Liver (tissue), 9 donors: ENCODE measurements around the gene DCT. TPM values are rescaled to one million over a fixed set of nuclear protein-coding genes. Genes with fewer than 3 reads are reported as not detected.

Experiments
- DNase-seq: peaks from one replicate; pipeline ENCODE4 v3.0.0-alpha.2; 2017; ENCODE audit warnings: low spot score
- H3K27ac ChIP-seq, 2 donors: one replicate each; pipeline ENCODE4 v1.7.0; 2013; ENCODE audit warnings: inconsistent platforms in 2 of 2, low read length in 2 of 2, control low read depth in 1 of 2, low read depth in 1 of 2, mild to moderate bottlenecking in 1 of 2
- H3K27me3 ChIP-seq, 4 donors: one replicate each; pipeline versions ENCODE4 v1.6.1 to v1.7.0; 2013; ENCODE audit warnings: low read length in 3 of 4, inconsistent platforms in 1 of 4, mild to moderate bottlenecking in 1 of 4, moderate library complexity in 1 of 4; ENCODE audit not compliant: control insufficient read depth in 4 of 4, insufficient read depth in 4 of 4
- H3K36me3 ChIP-seq, 4 donors: one replicate each; pipeline versions ENCODE4 v1.6.1 to v1.7.0; 2013; ENCODE audit warnings: low read length in 3 of 4, mild to moderate bottlenecking in 3 of 4, low read depth in 1 of 4, moderate library complexity in 1 of 4; ENCODE audit not compliant: control insufficient read depth in 4 of 4, insufficient read depth in 3 of 4
- H3K4me1 ChIP-seq, 4 donors: one replicate each; pipeline versions ENCODE4 v1.6.1 to v1.7.0; 2013; ENCODE audit warnings: low read length in 3 of 4, mild to moderate bottlenecking in 3 of 4, moderate library complexity in 1 of 4; ENCODE audit not compliant: control insufficient read depth in 4 of 4, insufficient read depth in 4 of 4
- H3K4me3 ChIP-seq, 3 donors: one replicate each; pipeline versions ENCODE4 v1.6.1 to v1.7.0; 2013; ENCODE audit warnings: low read length in 3 of 3, control low read depth in 1 of 3, low read depth in 1 of 3, mild to moderate bottlenecking in 1 of 3
- H3K9ac ChIP-seq, 2 donors: one replicate each; pipeline ENCODE4 v1.7.0; 2013; ENCODE audit warnings: low read length in 2 of 2, mild to moderate bottlenecking in 2 of 2, moderate library complexity in 2 of 2, control low read depth in 1 of 2, low read depth in 1 of 2
- H3K9me3 ChIP-seq, 4 donors: one replicate each; pipeline versions ENCODE4 v1.6.1 to v1.7.0; 2013; ENCODE audit warnings: low read length in 3 of 4; ENCODE audit not compliant: control insufficient read depth in 4 of 4
- EGR1 ChIP-seq, 2 donors: IDR thresholded peaks; 2 replicates each; pipeline ENCODE4 v1.6.1; 2016 to 2018; ENCODE audit warnings: antibody characterized with exemption in 2 of 2, low read depth in 2 of 2
- FOXA1 ChIP-seq: IDR thresholded peaks from 2 replicates; pipeline ENCODE4 v1.6.1; 2016; ENCODE audit warnings: antibody characterized with exemption
- FOXA2 ChIP-seq: IDR thresholded peaks from 2 replicates; pipeline ENCODE4 v1.6.1; 2016; ENCODE audit warnings: antibody characterized with exemption
- GABPA ChIP-seq, 2 donors: IDR thresholded peaks in 1 of 2; conservative IDR thresholded peaks in 1 of 2; 2 replicates each; pipeline ENCODE4 v1.6.1; 2016; ENCODE audit warnings: antibody characterized with exemption in 2 of 2, mild to moderate bottlenecking in 1 of 2, moderate library complexity in 1 of 2
- HNF4A ChIP-seq, 2 donors: conservative IDR thresholded peaks; 2 replicates each; pipeline ENCODE4 v1.6.1; 2016; ENCODE audit warnings: antibody characterized with exemption in 2 of 2, mild to moderate bottlenecking in 2 of 2
- HNF4G ChIP-seq: IDR thresholded peaks from 2 replicates; pipeline ENCODE4 v1.6.1; 2016; ENCODE audit warnings: antibody characterized with exemption
- JUND ChIP-seq, 2 donors: IDR thresholded peaks; 2 replicates each; pipeline ENCODE4 v1.6.1; 2016; ENCODE audit warnings: antibody characterized with exemption in 2 of 2
- NR2F2 ChIP-seq: IDR thresholded peaks from 2 replicates; pipeline ENCODE4 v1.6.1; 2016; ENCODE audit warnings: antibody characterized with exemption
- RAD21 ChIP-seq, 2 donors: IDR thresholded peaks; 2 replicates each; pipeline ENCODE4 v1.6.1; 2016; ENCODE audit warnings: antibody characterized with exemption in 2 of 2, mild to moderate bottlenecking in 2 of 2
- RXRA ChIP-seq, 2 donors: IDR thresholded peaks; 2 replicates each; pipeline ENCODE4 v1.6.1; 2017 to 2018; ENCODE audit warnings: antibody characterized with exemption in 2 of 2, mild to moderate bottlenecking in 1 of 2
- SP1 ChIP-seq: IDR thresholded peaks from 2 replicates; pipeline ENCODE4 v1.6.1; 2018; ENCODE audit warnings: antibody characterized with exemption, mild to moderate bottlenecking
- TAF1 ChIP-seq: conservative IDR thresholded peaks from 2 replicates; pipeline ENCODE4 v1.6.1; 2016; ENCODE audit warnings: antibody characterized with exemption, mild to moderate bottlenecking
- YY1 ChIP-seq: IDR thresholded peaks from 2 replicates; pipeline ENCODE4 v1.6.1; 2016; ENCODE audit warnings: antibody characterized with exemption, mild to moderate bottlenecking
- WGBS: extraction: QIAGEN DNeasy Blood & Tissue Kit; methylation state at CpG from one replicate; pipeline ENCODE4 v1.1.7; 2013; 5-methylcytosine and 5-hydroxymethylcytosine counted together
- polyA plus RNA-seq, 2 donors: library from polyadenylated mRNA; stranded (reverse) in 1 of 2; unstranded in 1 of 2; fragments of 200-250 nt in 1 of 2; fragments of >200 nt in 1 of 2; fragmentation: Nextera tagmentation in 1 of 2; extraction: Ambion mirVana in 1 of 2; gene quantifications; one replicate each; pipeline versions ENCODE4 v1.2.1 to v1.2.3, GENCODE V29; 2013 to 2015
- total RNA-seq, 2 donors: library from RNA; depleted of rRNA; stranded (reverse); fragments of >200 nt; gene quantifications; one replicate each; pipeline ENCODE4 v1.2.3, GENCODE V29; 2014
- TF ChIP-seq, protein P1 (sequence below): IDR thresholded peaks from 2 replicates; pipeline ENCODE4 v1.6.1; 2016; ENCODE audit warnings: antibody characterized with exemption
- TF ChIP-seq, protein P2 (sequence below): fragments of 150-350 bp; IDR thresholded peaks from 2 replicates; pipeline ENCODE4 v1.5.1; 2017; ENCODE audit warnings: improper control_type of control experiment, low read depth, low read length; ENCODE audit not compliant: missing input control
- TF ChIP-seq, protein P3 (sequence below): IDR thresholded peaks from 2 replicates; pipeline ENCODE4 v1.6.1; 2016; ENCODE audit warnings: antibody characterized with exemption
- TF ChIP-seq, protein P4 (sequence below): IDR thresholded peaks from 2 replicates; pipeline ENCODE4 v1.6.1; 2016; ENCODE audit warnings: antibody characterized with exemption
- TF ChIP-seq, protein P5 (sequence below): IDR thresholded peaks from 2 replicates; pipeline ENCODE4 v1.6.1; 2016; ENCODE audit warnings: antibody characterized with exemption, mild to moderate bottlenecking
- donor health status: healthy.
- donor health status: healthy.
- donor health status: healthy.
- donor health status: healthy.
- donor health status: healthy.

The DCT gene
- total and polyA plus RNA-seq, 4 donors = 0.08 to 0.19 TPM; not detected in 2

DNA sequence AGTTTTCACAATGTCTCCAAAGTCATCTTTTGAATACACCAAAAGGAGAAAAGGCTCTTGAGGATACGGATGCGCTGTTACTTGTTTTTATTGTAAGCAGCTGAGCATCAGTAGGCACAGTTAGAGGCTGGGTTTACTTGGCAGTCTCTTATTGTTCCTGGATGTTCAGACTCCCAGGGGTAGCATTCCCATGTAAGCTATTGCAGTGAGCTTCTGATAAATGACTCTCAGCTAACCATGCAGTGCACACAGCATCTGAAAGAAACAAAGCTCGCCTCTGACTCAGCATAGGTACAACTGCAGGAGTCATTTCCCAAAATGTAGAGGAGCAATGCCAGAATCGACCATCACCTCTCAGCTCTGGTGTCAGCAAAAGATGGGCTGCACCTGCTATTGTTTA, 84.8 kb downstream of the DCT start:
- WGBS = 92% methylated on average over 4 of the region's 4 CpGs
- no peak overlapping the region for H3K9ac ChIP-seq
- H3K27ac ChIP-seq = no peak overlapping the region
- no peak for TF ChIP-seq JUND (IDR thresholded peaks at IDR 0.05)
- TF ChIP-seq RAD21 (IDR thresholded peaks at IDR 0.05) = no peak
- no peak for TF ChIP-seq HNF4A (conservative IDR thresholded peaks at IDR 0.05)
- TF ChIP-seq, protein P1, sequence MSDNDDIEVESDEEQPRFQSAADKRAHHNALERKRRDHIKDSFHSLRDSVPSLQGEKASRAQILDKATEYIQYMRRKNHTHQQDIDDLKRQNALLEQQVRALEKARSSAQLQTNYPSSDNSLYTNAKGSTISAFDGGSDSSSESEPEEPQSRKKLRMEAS = no peak
- TF ChIP-seq, protein P2, sequence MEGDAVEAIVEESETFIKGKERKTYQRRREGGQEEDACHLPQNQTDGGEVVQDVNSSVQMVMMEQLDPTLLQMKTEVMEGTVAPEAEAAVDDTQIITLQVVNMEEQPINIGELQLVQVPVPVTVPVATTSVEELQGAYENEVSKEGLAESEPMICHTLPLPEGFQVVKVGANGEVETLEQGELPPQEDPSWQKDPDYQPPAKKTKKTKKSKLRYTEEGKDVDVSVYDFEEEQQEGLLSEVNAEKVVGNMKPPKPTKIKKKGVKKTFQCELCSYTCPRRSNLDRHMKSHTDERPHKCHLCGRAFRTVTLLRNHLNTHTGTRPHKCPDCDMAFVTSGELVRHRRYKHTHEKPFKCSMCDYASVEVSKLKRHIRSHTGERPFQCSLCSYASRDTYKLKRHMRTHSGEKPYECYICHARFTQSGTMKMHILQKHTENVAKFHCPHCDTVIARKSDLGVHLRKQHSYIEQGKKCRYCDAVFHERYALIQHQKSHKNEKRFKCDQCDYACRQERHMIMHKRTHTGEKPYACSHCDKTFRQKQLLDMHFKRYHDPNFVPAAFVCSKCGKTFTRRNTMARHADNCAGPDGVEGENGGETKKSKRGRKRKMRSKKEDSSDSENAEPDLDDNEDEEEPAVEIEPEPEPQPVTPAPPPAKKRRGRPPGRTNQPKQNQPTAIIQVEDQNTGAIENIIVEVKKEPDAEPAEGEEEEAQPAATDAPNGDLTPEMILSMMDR = no peak
- no peak for TF ChIP-seq NR2F2
- no peak for TF ChIP-seq TAF1
- no peak for TF ChIP-seq RXRA (IDR thresholded peaks at IDR 0.05)
- TF ChIP-seq, protein P3, sequence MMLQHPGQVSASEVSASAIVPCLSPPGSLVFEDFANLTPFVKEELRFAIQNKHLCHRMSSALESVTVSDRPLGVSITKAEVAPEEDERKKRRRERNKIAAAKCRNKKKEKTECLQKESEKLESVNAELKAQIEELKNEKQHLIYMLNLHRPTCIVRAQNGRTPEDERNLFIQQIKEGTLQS = no peak
- no peak for TF ChIP-seq YY1
- no peak for TF ChIP-seq GABPA (IDR thresholded peaks at IDR 0.05 in 1 of 2, conservative IDR thresholded peaks at IDR 0.05 in 1 of 2)
- no peak for TF ChIP-seq HNF4G
- TF ChIP-seq FOXA1 = no peak
- TF ChIP-seq FOXA2 = no peak
- no peak for TF ChIP-seq SP1
- TF ChIP-seq, protein P4, sequence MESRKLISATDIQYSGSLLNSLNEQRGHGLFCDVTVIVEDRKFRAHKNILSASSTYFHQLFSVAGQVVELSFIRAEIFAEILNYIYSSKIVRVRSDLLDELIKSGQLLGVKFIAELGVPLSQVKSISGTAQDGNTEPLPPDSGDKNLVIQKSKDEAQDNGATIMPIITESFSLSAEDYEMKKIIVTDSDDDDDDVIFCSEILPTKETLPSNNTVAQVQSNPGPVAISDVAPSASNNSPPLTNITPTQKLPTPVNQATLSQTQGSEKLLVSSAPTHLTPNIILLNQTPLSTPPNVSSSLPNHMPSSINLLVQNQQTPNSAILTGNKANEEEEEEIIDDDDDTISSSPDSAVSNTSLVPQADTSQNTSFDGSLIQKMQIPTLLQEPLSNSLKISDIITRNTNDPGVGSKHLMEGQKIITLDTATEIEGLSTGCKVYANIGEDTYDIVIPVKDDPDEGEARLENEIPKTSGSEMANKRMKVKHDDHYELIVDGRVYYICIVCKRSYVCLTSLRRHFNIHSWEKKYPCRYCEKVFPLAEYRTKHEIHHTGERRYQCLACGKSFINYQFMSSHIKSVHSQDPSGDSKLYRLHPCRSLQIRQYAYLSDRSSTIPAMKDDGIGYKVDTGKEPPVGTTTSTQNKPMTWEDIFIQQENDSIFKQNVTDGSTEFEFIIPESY = no peak
- TF ChIP-seq, protein P5, sequence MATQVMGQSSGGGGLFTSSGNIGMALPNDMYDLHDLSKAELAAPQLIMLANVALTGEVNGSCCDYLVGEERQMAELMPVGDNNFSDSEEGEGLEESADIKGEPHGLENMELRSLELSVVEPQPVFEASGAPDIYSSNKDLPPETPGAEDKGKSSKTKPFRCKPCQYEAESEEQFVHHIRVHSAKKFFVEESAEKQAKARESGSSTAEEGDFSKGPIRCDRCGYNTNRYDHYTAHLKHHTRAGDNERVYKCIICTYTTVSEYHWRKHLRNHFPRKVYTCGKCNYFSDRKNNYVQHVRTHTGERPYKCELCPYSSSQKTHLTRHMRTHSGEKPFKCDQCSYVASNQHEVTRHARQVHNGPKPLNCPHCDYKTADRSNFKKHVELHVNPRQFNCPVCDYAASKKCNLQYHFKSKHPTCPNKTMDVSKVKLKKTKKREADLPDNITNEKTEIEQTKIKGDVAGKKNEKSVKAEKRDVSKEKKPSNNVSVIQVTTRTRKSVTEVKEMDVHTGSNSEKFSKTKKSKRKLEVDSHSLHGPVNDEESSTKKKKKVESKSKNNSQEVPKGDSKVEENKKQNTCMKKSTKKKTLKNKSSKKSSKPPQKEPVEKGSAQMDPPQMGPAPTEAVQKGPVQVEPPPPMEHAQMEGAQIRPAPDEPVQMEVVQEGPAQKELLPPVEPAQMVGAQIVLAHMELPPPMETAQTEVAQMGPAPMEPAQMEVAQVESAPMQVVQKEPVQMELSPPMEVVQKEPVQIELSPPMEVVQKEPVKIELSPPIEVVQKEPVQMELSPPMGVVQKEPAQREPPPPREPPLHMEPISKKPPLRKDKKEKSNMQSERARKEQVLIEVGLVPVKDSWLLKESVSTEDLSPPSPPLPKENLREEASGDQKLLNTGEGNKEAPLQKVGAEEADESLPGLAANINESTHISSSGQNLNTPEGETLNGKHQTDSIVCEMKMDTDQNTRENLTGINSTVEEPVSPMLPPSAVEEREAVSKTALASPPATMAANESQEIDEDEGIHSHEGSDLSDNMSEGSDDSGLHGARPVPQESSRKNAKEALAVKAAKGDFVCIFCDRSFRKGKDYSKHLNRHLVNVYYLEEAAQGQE = no peak
- no peaks in the 10 kb centered on the region for H3K9me3 ChIP-seq
- no peak for DNase-seq
- H3K36me3 ChIP-seq = peaks cover 0 to 2% (median 0%) of the 10 kb centered on the region in 4 donors
- no peaks in the 10 kb centered on the region for H3K27me3 ChIP-seq
- H3K4me3 ChIP-seq = no peak overlapping the region
- no peaks in the 10 kb centered on the region for H3K4me1 ChIP-seq

DNA sequence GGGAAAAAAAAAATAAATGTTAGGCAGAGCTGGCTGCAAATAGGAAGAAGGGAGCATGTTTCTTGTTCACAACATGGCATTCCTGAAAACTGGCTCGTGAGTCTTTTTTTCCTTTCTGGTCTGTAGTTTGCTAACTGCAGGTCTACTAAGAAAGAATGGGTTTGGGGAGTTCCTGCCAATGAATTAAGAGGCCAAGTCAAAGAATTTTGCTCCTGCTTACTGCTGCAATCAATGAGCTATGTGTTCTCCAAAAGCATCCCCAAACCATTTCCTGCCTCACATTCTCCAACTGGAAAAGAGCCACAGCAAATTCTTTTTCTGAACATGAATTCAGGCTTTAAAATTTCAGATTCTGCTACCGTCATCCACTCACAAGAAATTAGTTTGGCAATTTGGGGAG, 88.6 kb downstream of the DCT start:
- 91% methylated on average over 2 of the region's 2 CpGs for WGBS
- H3K27ac ChIP-seq = no peak overlapping the region
- no peak for DNase-seq

More for the DNA sequence above, 88.6 kb downstream of the DCT start:
- Histone ChIP-seq H3K4me1 (no peaks in the 10 kb centered on the region), H3K27me3 (no peaks in the 10 kb centered on the region), H3K36me3 (peaks cover 0 to 2% (median 0%) of the 10 kb centered on the region in 4 donors), H3K9me3 (no peaks in the 10 kb centered on the region), H3K9ac (no peak overlapping the region), H3K4me3 (no peak overlapping the region)
- TF ChIP-seq, protein P1 = no peak
- no peak for TF ChIP-seq HNF4G
- TF ChIP-seq FOXA2 = no peak
- TF ChIP-seq RAD21 (IDR thresholded peaks at IDR 0.05) = no peak
- TF ChIP-seq GABPA (IDR thresholded peaks at IDR 0.05 in 1 of 2, conservative IDR thresholded peaks at IDR 0.05 in 1 of 2) = no peak
- TF ChIP-seq, protein P3 = no peak
- no peak for TF ChIP-seq FOXA1
- no peak for TF ChIP-seq EGR1 (IDR thresholded peaks at IDR 0.05; ENCODE audit: low read depth in 2 of 2)
- no peak for TF ChIP-seq YY1
- no peak for TF ChIP-seq HNF4A (conservative IDR thresholded peaks at IDR 0.05)
- TF ChIP-seq, protein P2 = no peak
- no peak for TF ChIP-seq SP1
- TF ChIP-seq JUND (IDR thresholded peaks at IDR 0.05) = no peak
- no peak for TF ChIP-seq TAF1
